ENCODE measurements around the gene LRCH3.

GRCh38 chr3:197878427-197878826, 87.4 kb downstream of the LRCH3 start:
- TF ChIP-seq POLR2AphosphoS5 (IDR thresholded peaks at IDR 0.05; ENCODE audit: insufficient read depth in 1 of 2, low read depth in 1 of 2) (no peak), CTCF (IDR thresholded peaks at IDR 0.05) (no peak)

Data from vagina (tissue), 2 donors.